CD4-positive, alpha-beta memory T cell (primary cell): ENCODE data around the gene STIM1. TPM values are rescaled to one million over a fixed set of nuclear protein-coding genes. Genes with fewer than 3 reads are reported as not detected.

Source experiments
- CTCF ChIA-PET: fragments of 350-600 bp; sonication (Branson Sonifier 250); formaldehyde crosslinking; loops from one replicate; lab custom pipeline; 2021; ENCODE audit warnings: inconsistent platforms; ENCODE audit not compliant: partially characterized antibody; lab: Charles Lee
- POLR2A ChIA-PET: fragments of 350-600 bp; sonication (Branson Sonifier 250); formaldehyde crosslinking; loops from one replicate; lab custom pipeline; 2021; ENCODE audit not compliant: partially characterized antibody; lab: Charles Lee
- DNase-seq, 5 donors: peaks; one replicate each; pipeline versions ENCODE4 v3.0.0 to v3.0.0-alpha.2; 2020 to 2022; ENCODE audit warnings: mixed read lengths in 1 of 5
- H3K27ac ChIP-seq: one replicate; pipeline ENCODE4 v1.7.0; 2013; ENCODE audit warnings: low read depth, low read length
- H3K27me3 ChIP-seq: 2 replicates; pipeline ENCODE4 v1.7.0; 2013; ENCODE audit warnings: mild to moderate bottlenecking, low read length, moderate library complexity; ENCODE audit not compliant: insufficient read depth
- H3K36me3 ChIP-seq: 2 replicates; pipeline ENCODE4 v1.7.0; 2013; ENCODE audit warnings: mild to moderate bottlenecking, low read length, moderate library complexity; ENCODE audit not compliant: insufficient read depth
- H3K4me1 ChIP-seq: 2 replicates; pipeline ENCODE4 v1.7.0; 2013; ENCODE audit warnings: mild to moderate bottlenecking, low read length, moderate library complexity; ENCODE audit not compliant: insufficient read depth
- H3K4me3 ChIP-seq, 2 donors: one replicate each; pipeline ENCODE4 v1.7.0; 2013; ENCODE audit warnings: low read length in 2 of 2, mild to moderate bottlenecking in 1 of 2
- H3K9me3 ChIP-seq, 2 donors: one replicate each; pipeline ENCODE4 v1.7.0; 2013; ENCODE audit warnings: low read length in 2 of 2, control low read depth in 1 of 2; ENCODE audit not compliant: control insufficient read depth in 1 of 2
- H3K27ac Mint-ChIP-seq, 7 donors: one replicate each; pipeline ENCODE4 v1.8.0; 2020 to 2021; ENCODE audit warnings: mixed read lengths in 7 of 7, mild to moderate bottlenecking in 6 of 7, inconsistent platforms in 3 of 7, moderate library complexity in 3 of 7
- H3K27me3 Mint-ChIP-seq, 2 donors: one replicate each; pipeline ENCODE4 v1.8.0; 2020 to 2021; ENCODE audit warnings: mixed read lengths in 2 of 2
- H3K36me3 Mint-ChIP-seq, 2 donors: one replicate each; pipeline ENCODE4 v1.8.0; 2020 to 2021; ENCODE audit warnings: mixed read lengths in 2 of 2, inconsistent platforms in 1 of 2, mild to moderate bottlenecking in 1 of 2
- H3K4me1 Mint-ChIP-seq, 4 donors: one replicate each; pipeline ENCODE4 v1.8.0; 2020 to 2021; ENCODE audit warnings: mixed read lengths in 4 of 4, mild to moderate bottlenecking in 1 of 4
- H3K4me3 Mint-ChIP-seq, 8 donors: one replicate each; pipeline ENCODE4 v1.8.0; 2020 to 2021; ENCODE audit warnings: mixed read lengths in 8 of 8, mild to moderate bottlenecking in 7 of 8, moderate library complexity in 6 of 8, inconsistent platforms in 3 of 8
- H3K9me3 Mint-ChIP-seq, 8 donors: one replicate each; pipeline ENCODE4 v1.8.0; 2020 to 2021; ENCODE audit warnings: mixed read lengths in 8 of 8, mild to moderate bottlenecking in 5 of 8, inconsistent platforms in 3 of 8, moderate library complexity in 1 of 8
- intact Hi-C: fragments of 100-400 bp; cut with micrococcal nuclease; formaldehyde crosslinking; loops from one replicate; pipeline ENCODE4 v1.15.1; 2023
- polyA plus RNA-seq, 2 donors: library from polyadenylated mRNA; unstranded; fragments of 300-500 nt; fragmentation: Illumina TruSeq; gene quantifications; one replicate each; pipeline ENCODE4 v1.2.3, GENCODE V29; 2021
- total RNA-seq, 2 experiments: library from RNA; stranded (reverse); gene quantifications; one replicate each; pipeline ENCODE4 v1.2.3, GENCODE V29; 2021

The STIM1 gene
- total and polyA plus RNA-seq, 4 experiments from 2014 or later = 27.7 to 87.4 (median 65.5) TPM

- Histone ChIP-seq H3K9me3 (no peaks in the 10 kb centered on the region), H3K4me1 (peaks cover 63% of the 10 kb centered on the region), H3K36me3 (peaks cover 9% of the 10 kb centered on the region), H3K4me3 (no peak overlapping the region), H3K27ac (no peak overlapping the region), H3K27me3 (no peaks in the 10 kb centered on the region)
- ChIA-PET CTCF (interaction anchor here (4.1 kb wide), 1 partner anchor 110 kb away, joined by 24 read pairs; the partner anchor contains the start of gene STIM1), POLR2A (no interaction called here)
- intact Hi-C loops = no loop called here
- H3K4me3 Mint-ChIP-seq = no peak overlapping the region
- no peak for DNase-seq
- no peaks in the 10 kb centered on the region for H3K27me3 Mint-ChIP-seq
- H3K27ac Mint-ChIP-seq = no peak overlapping the region
- peaks cover 59 to 89% (median 73%) of the 10 kb centered on the region in 4 donors for H3K4me1 Mint-ChIP-seq
- H3K9me3 Mint-ChIP-seq = no peaks in the 10 kb centered on the region
- H3K36me3 Mint-ChIP-seq = peaks cover 21 to 24% of the 10 kb centered on the region in 2 donors
Measured at GRCh38 chr11:3964935-3965604, 109.6 kb downstream of the STIM1 start.

- intact Hi-C loops = no loop called here
- Mint-ChIP-seq H3K36me3 (peaks cover 22 to 30% of the 10 kb centered on the region in 2 donors), H3K4me3 (peak overlapping the region in 2 of 8 donors; percentile 6 to 18), H3K4me1 (peaks cover 59 to 86% (median 72%) of the 10 kb centered on the region in 4 donors), H3K9me3 (no peaks in the 10 kb centered on the region), H3K27ac (peak overlapping the region in 6 of 7 donors; percentile 19 to 89 (median 62)), H3K27me3 (no peaks in the 10 kb centered on the region)
- ChIA-PET CTCF (interaction anchor here (1.1 to 4.1 kb wide), 8 partner anchors 9 to 118 kb away, joined by 3 to 24 read pairs (median 5); partner anchors contain the start of gene STIM1), POLR2A (interaction anchor here (0.9 to 2.8 kb wide), 2 partner anchors 17 to 20 kb away, joined by 3 to 11 read pairs; no protein-coding TSS in a partner anchor)
- Histone ChIP-seq H3K4me1 (peaks cover 54% of the 10 kb centered on the region), H3K9me3 (no peaks in the 10 kb centered on the region), H3K36me3 (peaks cover 9% of the 10 kb centered on the region), H3K27me3 (no peaks in the 10 kb centered on the region), H3K27ac (no peak overlapping the region), H3K4me3 (no peak overlapping the region)
- DNase-seq = no peak
Measured at GRCh38 chr11:3967695-3968094, 112.2 kb downstream of the STIM1 start.

- ChIA-PET CTCF (interaction anchor here (1.0 to 4.1 kb wide), 4 partner anchors 22 to 120 kb away, joined by 3 to 24 read pairs (median 10); partner anchors contain the start of gene STIM1), POLR2A (interaction anchor here (1.1 to 2.8 kb wide), 4 partner anchors 22 to 115 kb away, joined by 3 to 12 read pairs (median 10); no protein-coding TSS in a partner anchor)
- Histone ChIP-seq H3K36me3 (peaks cover 9% of the 10 kb centered on the region), H3K4me1 (peaks cover 49% of the 10 kb centered on the region), H3K4me3 (no peak overlapping the region), H3K9me3 (no peaks in the 10 kb centered on the region), H3K27ac (no peak overlapping the region), H3K27me3 (no peaks in the 10 kb centered on the region)
- Mint-ChIP-seq H3K4me3 (peak overlapping the region; percentile 1 to 80 (median 44)), H3K36me3 (peaks cover 29 to 34% of the 10 kb centered on the region in 2 donors), H3K9me3 (no peaks in the 10 kb centered on the region), H3K4me1 (peaks cover 54 to 82% (median 69%) of the 10 kb centered on the region in 4 donors), H3K27ac (peak overlapping the region; percentile 0 to 90 (median 57)), H3K27me3 (no peaks in the 10 kb centered on the region)
- DNase-seq = no peak
- intact Hi-C loops = no loop called here
Measured at GRCh38 chr11:3969200-3969599, 113.7 kb downstream of the STIM1 start.

- no peaks in the 10 kb centered on the region for H3K27me3 Mint-ChIP-seq
- peaks cover 29 to 34% of the 10 kb centered on the region in 2 donors for H3K36me3 Mint-ChIP-seq
- Histone ChIP-seq H3K9me3 (no peaks in the 10 kb centered on the region), H3K36me3 (peaks cover 9% of the 10 kb centered on the region), H3K4me1 (peaks cover 47% of the 10 kb centered on the region), H3K27me3 (no peaks in the 10 kb centered on the region), H3K27ac (no peak overlapping the region), H3K4me3 (no peak overlapping the region)
- POLR2A ChIA-PET = interaction anchor here (0.7 to 2.8 kb wide), 6 partner anchors 20 to 115 kb away, joined by 3 to 12 read pairs (median 6); no protein-coding TSS in a partner anchor
- intact Hi-C loops = no loop called here
- peaks cover 54 to 82% (median 69%) of the 10 kb centered on the region in 4 donors for H3K4me1 Mint-ChIP-seq
- H3K4me3 Mint-ChIP-seq = peak overlapping the region; percentile 1 to 80 (median 36)
- DNase-seq = peak in 2 of 5 donors; percentile 13 to 22
- no peaks in the 10 kb centered on the region for H3K9me3 Mint-ChIP-seq
- peak overlapping the region; percentile 0 to 90 (median 57) for H3K27ac Mint-ChIP-seq
- CTCF ChIA-PET = interaction anchor here (0.7 to 4.1 kb wide), 5 partner anchors 23 to 129 kb away, joined by 3 to 24 read pairs (median 4); partner anchors contain the start of gene STIM1
Measured at GRCh38 chr11:3969613-3970012, 114.1 kb downstream of the STIM1 start.

- H3K27me3 ChIP-seq = no peaks in the 10 kb centered on the region
- no peaks in the 10 kb centered on the region for H3K27me3 Mint-ChIP-seq
- CTCF ChIA-PET = interaction anchor here (0.7 to 1.5 kb wide), 5 partner anchors 23 to 130 kb away, joined by 3 to 5 read pairs (median 3); no protein-coding TSS in a partner anchor
- no peak overlapping the region for H3K4me3 ChIP-seq
- peaks cover 47% of the 10 kb centered on the region for H3K4me1 ChIP-seq
- no peak overlapping the region for H3K27ac ChIP-seq
- H3K9me3 Mint-ChIP-seq = no peaks in the 10 kb centered on the region
- DNase-seq = no peak
- peaks cover 54 to 84% (median 70%) of the 10 kb centered on the region in 4 donors for H3K4me1 Mint-ChIP-seq
- peaks cover 9% of the 10 kb centered on the region for H3K36me3 ChIP-seq
- H3K9me3 ChIP-seq = no peaks in the 10 kb centered on the region
- peak overlapping the region in 7 of 8 donors; percentile 23 to 80 (median 58) for H3K4me3 Mint-ChIP-seq
- intact Hi-C loops = no loop called here
- peaks cover 30 to 36% of the 10 kb centered on the region in 2 donors for H3K36me3 Mint-ChIP-seq
- POLR2A ChIA-PET = interaction anchor here (0.6 to 2.8 kb wide), 7 partner anchors 19 to 116 kb away, joined by 3 to 12 read pairs (median 5); no protein-coding TSS in a partner anchor
- peak overlapping the region in 5 of 7 donors; percentile 45 to 90 (median 80) for H3K27ac Mint-ChIP-seq
Measured at GRCh38 chr11:3970108-3970507, 114.6 kb downstream of the STIM1 start.

GRCh38 chr11:3971756-3972404 lies 116.4 kb downstream of the STIM1 start:
- H3K36me3 Mint-ChIP-seq = peaks cover 38 to 42% of the 10 kb centered on the region in 2 donors
- Histone ChIP-seq H3K4me1 (peaks cover 40% of the 10 kb centered on the region), H3K27ac (no peak overlapping the region), H3K9me3 (no peaks in the 10 kb centered on the region), H3K4me3 (no peak overlapping the region), H3K27me3 (no peaks in the 10 kb centered on the region), H3K36me3 (peaks cover 9% of the 10 kb centered on the region)
- peak overlapping the region in 2 of 7 donors; percentile 10 to 37 for H3K27ac Mint-ChIP-seq
- H3K4me3 Mint-ChIP-seq = no peak overlapping the region
- no peaks in the 10 kb centered on the region for H3K27me3 Mint-ChIP-seq
- no peak for DNase-seq
- CTCF ChIA-PET = interaction anchor here (1.3 kb wide), 1 partner anchor 101 kb away, joined by 3 read pairs; no protein-coding TSS in a partner anchor
- POLR2A ChIA-PET = interaction anchor here (1.1 kb wide), 1 partner anchor 132 kb away, joined by 4 read pairs; no protein-coding TSS in a partner anchor
- peaks cover 47 to 79% (median 63%) of the 10 kb centered on the region in 4 donors for H3K4me1 Mint-ChIP-seq
- intact Hi-C loops = no loop called here
- no peaks in the 10 kb centered on the region for H3K9me3 Mint-ChIP-seq
